Activated CD8-positive, alpha-beta memory T cell treated with anti-CD3 and anti-CD28 coated beads, Interleukin-2, amount 50 U/mL, for 4 hours (primary cell): Measurements from ENCODE around the gene DAZ3.
"Not testable (repeated sequence)": the region's sequence is repeated elsewhere in the genome, so short reads cannot be mapped to it uniquely, and the experiment has no call there.

Experiments
- DNase-seq: peaks from one replicate; pipeline ENCODE4 v3.0.0-alpha.2; 2020

Gene DAZ3, protein sequence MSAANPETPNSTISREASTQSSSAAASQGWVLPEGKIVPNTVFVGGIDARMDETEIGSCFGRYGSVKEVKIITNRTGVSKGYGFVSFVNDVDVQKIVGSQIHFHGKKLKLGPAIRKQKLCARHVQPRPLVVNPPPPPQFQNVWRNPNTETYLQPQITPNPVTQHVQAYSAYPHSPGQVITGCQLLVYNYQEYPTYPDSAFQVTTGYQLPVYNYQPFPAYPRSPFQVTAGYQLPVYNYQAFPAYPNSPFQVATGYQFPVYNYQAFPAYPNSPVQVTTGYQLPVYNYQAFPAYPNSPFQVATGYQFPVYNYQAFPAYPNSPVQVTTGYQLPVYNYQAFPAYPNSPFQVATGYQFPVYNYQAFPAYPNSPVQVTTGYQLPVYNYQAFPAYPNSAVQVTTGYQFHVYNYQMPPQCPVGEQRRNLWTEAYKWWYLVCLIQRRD

DNA sequence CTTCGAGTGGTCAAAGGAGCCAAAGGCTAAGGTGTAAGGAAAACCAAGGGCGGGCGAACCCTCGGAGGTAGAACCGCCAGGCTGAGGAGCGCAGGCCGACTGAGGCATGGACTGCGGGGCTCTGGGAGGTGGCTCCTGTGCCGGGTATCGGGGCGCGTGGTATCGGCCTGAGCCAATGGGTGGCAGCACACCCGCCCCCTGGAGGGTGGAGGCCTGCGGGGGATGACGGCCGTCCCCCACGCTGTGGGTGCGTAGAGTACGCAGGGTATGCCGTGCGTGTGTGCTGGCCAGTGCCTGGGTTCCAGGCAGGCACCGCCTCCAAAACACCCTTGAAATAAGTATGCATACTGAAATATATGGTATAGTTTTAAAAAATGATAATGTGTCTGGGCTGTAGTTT is at the start of gene DAZ3:
Gene DAZ3 (minus strand): TSS at position 101 of the 400 bp plus-strand sequence. CDS start 208 bp downstream, outside the sequence.
- not testable (repeated sequence) for DNase-seq

DNA sequence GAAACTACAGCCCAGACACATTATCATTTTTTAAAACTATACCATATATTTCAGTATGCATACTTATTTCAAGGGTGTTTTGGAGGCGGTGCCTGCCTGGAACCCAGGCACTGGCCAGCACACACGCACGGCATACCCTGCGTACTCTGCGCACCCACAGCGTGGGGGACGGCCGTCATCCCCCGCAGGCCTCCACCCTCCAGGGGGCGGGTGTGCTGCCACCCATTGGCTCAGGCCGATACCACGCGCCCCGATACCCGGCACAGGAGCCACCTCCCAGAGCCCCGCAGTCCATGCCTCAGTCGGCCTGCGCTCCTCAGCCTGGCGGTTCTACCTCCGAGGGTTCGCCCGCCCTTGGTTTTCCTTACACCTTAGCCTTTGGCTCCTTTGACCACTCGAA is 20.4 kb upstream of the DAZ3 start, which contains the start of gene DAZ4:
Gene DAZ4 (plus strand): TSS at position 301 of the 400 bp plus-strand sequence. CDS start 208 bp downstream, outside the sequence.
- DNase-seq = not testable (repeated sequence)

DNA sequence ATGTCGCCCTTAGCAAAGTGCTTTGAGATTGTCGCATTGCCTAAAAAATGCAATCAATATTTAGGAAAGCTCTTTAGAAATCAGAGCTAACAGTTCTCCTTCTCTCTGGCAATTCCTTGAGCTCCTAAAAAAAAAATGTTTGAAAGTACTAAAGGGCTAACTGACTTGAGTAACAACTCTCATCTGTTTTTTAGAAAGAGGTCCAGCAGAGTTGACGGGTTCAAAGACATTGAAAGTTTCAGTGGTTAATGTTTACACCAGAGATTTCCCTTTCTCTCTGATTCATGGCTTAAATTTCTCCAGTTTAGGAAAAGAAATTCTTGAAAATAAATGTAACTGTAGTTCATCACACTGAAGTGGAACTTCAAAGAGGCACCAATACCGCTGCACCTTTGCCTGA is 11.9 kb upstream of the DAZ3 start:
- not testable (repeated sequence) for DNase-seq

DNA sequence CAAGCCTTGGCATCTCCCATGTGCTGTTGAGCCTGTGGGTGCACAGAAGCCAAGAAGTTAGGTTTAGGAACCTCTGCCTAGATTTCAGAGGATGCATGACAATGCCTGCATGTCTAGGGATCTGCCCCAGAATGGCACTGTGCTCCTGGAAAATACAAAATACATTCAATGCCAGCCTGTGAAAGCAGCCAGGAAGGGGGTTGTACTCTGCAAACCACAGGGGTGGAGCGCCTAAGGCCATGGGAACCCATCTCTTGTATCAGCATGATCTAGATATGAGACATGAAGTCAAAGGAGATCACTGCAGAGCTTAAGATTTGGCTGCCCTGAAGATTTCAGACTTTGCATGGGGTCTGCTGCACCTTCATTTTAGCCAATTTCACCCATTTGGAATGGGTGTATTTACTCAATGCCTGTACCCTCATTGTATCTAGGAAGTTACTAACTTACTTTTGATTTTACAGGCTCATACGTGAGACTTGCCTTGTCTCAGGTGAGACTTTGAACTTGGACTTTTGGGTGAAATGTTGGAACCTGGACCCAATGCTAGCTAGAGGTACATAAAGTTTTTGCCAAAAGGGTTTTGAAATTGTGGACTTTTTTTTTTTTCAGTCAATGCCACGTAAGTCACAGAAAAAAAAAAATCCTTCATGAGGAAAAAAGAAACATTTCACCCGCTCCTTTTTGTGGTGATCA is 11.1 kb upstream of the DAZ3 start:
- DNase-seq = not testable (repeated sequence)

DNA sequence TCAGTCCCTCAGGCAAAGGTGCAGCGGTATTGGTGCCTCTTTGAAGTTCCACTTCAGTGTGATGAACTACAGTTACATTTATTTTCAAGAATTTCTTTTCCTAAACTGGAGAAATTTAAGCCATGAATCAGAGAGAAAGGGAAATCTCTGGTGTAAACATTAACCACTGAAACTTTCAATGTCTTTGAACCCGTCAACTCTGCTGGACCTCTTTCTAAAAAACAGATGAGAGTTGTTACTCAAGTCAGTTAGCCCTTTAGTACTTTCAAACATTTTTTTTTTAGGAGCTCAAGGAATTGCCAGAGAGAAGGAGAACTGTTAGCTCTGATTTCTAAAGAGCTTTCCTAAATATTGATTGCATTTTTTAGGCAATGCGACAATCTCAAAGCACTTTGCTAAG is 8.6 kb upstream of the DAZ3 start:
- DNase-seq = not testable (repeated sequence)
